HepG2 (cell line): ENCODE measurements around the gene MSMB. TPM values are rescaled to one million over a fixed set of nuclear protein-coding genes. Genes with fewer than 3 reads are reported as not detected.

Source experiments
- HDAC6 ChIP-seq: fragments of 200-600 bp; sonication (generic); IDR thresholded peaks from 2 replicates; pipeline ENCODE4 v1.7.0; 2017; ENCODE audit warnings: mild to moderate bottlenecking, antibody characterized with exemption, low read length, low read depth
- HOXA7 ChIP-seq: sonication (generic); formaldehyde crosslinking; IDR thresholded peaks from 2 replicates; pipeline ENCODE4 v1.8.1; 2022; ENCODE audit warnings: mild to moderate bottlenecking, missing genetic modification reagents, moderate library complexity
- ZNF230 ChIP-seq: sonication (generic); formaldehyde crosslinking; IDR thresholded peaks from 2 replicates; pipeline ENCODE4 v1.4.0; 2020; ENCODE audit warnings: mild to moderate bottlenecking, missing genetic modification reagents
- ZNF589 ChIP-seq: sonication (generic); formaldehyde crosslinking; conservative IDR thresholded peaks from 2 replicates; pipeline ENCODE4 v1.8.0; 2022; ENCODE audit warnings: mild to moderate bottlenecking, moderate library complexity, missing genetic modification reagents
- polyA plus RNA-seq, 8 experiments: library from polyadenylated mRNA; depleted of rRNA in 3 of 8; stranded (reverse) in 7 of 8; unstranded in 1 of 8; fragments of >200 nt; fragmentation: Illumina TruSeq in 4 of 8; extraction: Trizol in 4 of 8; gene quantifications; 2 replicates each; pipeline versions ENCODE4 v1.2.1 to v1.2.3, GENCODE V29; 2011 to 2016; ENCODE audit warnings: low read depth in 4 of 8, missing spikeins in 1 of 8, mixed read lengths in 1 of 8; ENCODE audit not compliant: insufficient read depth in 1 of 8
- total RNA-seq, 5 experiments: library from RNA; depleted of rRNA; stranded (reverse); fragments of >200 nt; fragmentation: Illumina TruSeq; extraction: Trizol; gene quantifications; 2 replicates each; pipeline ENCODE4 v1.2.3, GENCODE V29; 2016; ENCODE audit warnings: low read depth in 1 of 5
- TF ChIP-seq, protein P1 (sequence below): sonication (generic); formaldehyde crosslinking; IDR thresholded peaks from 2 replicates; pipeline ENCODE4 v1.5.1; 2020; ENCODE audit warnings: mild to moderate bottlenecking, missing genetic modification reagents, moderate library complexity
- TF ChIP-seq, protein P2 (sequence below): sonication (generic); formaldehyde crosslinking; IDR thresholded peaks from 2 replicates; pipeline ENCODE4 v1.8.0; 2023; ENCODE audit warnings: mild to moderate bottlenecking, missing genetic modification reagents
- TF ChIP-seq, protein P3 (sequence below): sonication (generic); formaldehyde crosslinking; IDR thresholded peaks from 2 replicates; pipeline ENCODE4 v1.4.0; 2020; ENCODE audit warnings: mild to moderate bottlenecking, missing genetic modification reagents
- TF ChIP-seq, protein P4 (sequence below): sonication (generic); formaldehyde crosslinking; IDR thresholded peaks from 2 replicates; pipeline ENCODE4 v1.4.0; 2020; ENCODE audit warnings: missing genetic modification reagents, borderline replicate concordance
- TF ChIP-seq, protein P5 (sequence below): sonication (generic); formaldehyde crosslinking; conservative IDR thresholded peaks from 2 replicates; pipeline ENCODE4 v1.4.0; 2020; ENCODE audit warnings: missing genetic modification reagents
- TF ChIP-seq, protein P6 (sequence below): sonication (generic); formaldehyde crosslinking; IDR thresholded peaks from 2 replicates; pipeline ENCODE4 v1.4.0; 2020; ENCODE audit warnings: missing genetic modification reagents, mild to moderate bottlenecking, borderline replicate concordance

Gene MSMB
- total and polyA plus RNA-seq, 2 of the 13 experiments (the other 11 are each of a cell fraction or from before 2014, with no cell fraction given): 0.84 TPM; not detected in 1

DNA sequence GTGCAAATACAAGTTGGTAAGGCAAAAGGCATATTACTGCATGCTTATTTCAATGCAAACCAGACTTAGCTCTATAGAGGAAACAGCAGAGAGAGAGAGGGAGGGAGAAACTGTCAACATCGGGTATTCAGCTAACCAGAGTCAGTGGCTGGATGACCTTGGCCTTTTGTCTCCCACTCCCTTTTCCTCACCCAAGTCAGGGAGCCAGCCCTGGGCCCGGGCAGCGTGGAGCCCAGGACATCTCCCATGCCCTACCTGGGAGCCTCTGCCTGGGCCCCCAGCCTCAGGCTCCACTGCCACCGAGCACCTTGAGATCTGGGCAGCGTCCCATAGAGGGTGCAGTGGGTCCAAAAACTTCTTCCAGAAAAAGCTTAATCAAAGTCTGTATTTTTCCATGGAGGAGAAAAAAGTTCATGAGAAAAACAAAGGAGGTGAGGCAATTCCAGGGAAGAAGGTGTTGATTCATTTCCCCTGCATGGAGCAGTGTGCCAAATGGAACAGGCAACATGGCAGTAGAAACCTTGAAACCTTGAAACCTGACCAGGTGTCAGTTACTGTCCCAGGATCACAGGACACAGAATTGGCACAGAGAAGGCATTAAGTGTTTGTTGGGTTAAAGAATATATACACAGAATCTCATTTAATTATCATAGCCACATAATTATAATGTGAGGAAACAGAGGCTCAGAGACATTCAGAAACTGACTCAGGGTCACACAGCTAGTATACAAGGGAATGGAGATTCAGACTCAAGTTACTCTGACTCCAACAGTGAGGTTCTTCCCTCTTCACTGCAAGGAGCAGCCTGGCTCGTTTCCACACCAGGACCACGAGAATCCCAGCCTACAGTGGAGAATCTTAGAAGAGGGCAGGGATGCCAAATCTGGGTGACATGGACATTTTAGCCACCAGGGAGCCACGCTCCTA is 9.9 kb downstream of the MSMB start (continued):
- TF ChIP-seq, protein P1, sequence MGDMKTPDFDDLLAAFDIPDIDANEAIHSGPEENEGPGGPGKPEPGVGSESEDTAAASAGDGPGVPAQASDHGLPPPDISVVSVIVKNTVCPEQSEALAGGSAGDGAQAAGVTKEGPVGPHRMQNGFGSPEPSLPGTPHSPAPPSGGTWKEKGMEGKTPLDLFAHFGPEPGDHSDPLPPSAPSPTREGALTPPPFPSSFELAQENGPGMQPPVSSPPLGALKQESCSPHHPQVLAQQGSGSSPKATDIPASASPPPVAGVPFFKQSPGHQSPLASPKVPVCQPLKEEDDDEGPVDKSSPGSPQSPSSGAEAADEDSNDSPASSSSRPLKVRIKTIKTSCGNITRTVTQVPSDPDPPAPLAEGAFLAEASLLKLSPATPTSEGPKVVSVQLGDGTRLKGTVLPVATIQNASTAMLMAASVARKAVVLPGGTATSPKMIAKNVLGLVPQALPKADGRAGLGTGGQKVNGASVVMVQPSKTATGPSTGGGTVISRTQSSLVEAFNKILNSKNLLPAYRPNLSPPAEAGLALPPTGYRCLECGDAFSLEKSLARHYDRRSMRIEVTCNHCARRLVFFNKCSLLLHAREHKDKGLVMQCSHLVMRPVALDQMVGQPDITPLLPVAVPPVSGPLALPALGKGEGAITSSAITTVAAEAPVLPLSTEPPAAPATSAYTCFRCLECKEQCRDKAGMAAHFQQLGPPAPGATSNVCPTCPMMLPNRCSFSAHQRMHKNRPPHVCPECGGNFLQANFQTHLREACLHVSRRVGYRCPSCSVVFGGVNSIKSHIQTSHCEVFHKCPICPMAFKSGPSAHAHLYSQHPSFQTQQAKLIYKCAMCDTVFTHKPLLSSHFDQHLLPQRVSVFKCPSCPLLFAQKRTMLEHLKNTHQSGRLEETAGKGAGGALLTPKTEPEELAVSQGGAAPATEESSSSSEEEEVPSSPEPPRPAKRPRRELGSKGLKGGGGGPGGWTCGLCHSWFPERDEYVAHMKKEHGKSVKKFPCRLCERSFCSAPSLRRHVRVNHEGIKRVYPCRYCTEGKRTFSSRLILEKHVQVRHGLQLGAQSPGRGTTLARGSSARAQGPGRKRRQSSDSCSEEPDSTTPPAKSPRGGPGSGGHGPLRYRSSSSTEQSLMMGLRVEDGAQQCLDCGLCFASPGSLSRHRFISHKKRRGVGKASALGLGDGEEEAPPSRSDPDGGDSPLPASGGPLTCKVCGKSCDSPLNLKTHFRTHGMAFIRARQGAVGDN (CRISPR knock-in tag): peak; percentile 98
- TF ChIP-seq HOXA7 (CRISPR knock-in tag) (no peak), HDAC6 (no peak), ZNF589 (CRISPR knock-in tag) (no peak), ZNF230 (CRISPR knock-in tag) (no peak; the same call in 1 of the 2 replicates)
- TF ChIP-seq, protein P2, sequence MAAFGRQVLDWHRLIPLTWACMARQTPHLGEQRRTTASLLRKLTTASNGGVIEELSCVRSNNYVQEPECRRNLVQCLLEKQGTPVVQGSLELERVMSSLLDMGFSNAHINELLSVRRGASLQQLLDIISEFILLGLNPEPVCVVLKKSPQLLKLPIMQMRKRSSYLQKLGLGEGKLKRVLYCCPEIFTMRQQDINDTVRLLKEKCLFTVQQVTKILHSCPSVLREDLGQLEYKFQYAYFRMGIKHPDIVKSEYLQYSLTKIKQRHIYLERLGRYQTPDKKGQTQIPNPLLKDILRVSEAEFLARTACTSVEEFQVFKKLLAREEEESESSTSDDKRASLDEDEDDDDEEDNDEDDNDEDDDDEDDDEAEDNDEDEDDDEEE: no peak
- TF ChIP-seq, protein P3, sequence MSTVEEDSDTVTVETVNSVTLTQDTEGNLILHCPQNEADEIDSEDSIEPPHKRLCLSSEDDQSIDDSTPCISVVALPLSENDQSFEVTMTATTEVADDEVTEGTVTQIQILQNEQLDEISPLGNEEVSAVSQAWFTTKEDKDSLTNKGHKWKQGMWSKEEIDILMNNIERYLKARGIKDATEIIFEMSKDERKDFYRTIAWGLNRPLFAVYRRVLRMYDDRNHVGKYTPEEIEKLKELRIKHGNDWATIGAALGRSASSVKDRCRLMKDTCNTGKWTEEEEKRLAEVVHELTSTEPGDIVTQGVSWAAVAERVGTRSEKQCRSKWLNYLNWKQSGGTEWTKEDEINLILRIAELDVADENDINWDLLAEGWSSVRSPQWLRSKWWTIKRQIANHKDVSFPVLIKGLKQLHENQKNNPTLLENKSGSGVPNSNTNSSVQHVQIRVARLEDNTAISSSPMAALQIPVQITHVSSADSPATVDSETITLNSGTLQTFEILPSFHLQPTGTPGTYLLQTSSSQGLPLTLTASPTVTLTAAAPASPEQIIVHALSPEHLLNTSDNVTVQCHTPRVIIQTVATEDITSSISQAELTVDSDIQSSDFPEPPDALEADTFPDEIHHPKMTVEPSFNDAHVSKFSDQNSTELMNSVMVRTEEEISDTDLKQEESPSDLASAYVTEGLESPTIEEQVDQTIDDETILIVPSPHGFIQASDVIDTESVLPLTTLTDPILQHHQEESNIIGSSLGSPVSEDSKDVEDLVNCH (CRISPR knock-in tag): no peak
- TF ChIP-seq, protein P4, sequence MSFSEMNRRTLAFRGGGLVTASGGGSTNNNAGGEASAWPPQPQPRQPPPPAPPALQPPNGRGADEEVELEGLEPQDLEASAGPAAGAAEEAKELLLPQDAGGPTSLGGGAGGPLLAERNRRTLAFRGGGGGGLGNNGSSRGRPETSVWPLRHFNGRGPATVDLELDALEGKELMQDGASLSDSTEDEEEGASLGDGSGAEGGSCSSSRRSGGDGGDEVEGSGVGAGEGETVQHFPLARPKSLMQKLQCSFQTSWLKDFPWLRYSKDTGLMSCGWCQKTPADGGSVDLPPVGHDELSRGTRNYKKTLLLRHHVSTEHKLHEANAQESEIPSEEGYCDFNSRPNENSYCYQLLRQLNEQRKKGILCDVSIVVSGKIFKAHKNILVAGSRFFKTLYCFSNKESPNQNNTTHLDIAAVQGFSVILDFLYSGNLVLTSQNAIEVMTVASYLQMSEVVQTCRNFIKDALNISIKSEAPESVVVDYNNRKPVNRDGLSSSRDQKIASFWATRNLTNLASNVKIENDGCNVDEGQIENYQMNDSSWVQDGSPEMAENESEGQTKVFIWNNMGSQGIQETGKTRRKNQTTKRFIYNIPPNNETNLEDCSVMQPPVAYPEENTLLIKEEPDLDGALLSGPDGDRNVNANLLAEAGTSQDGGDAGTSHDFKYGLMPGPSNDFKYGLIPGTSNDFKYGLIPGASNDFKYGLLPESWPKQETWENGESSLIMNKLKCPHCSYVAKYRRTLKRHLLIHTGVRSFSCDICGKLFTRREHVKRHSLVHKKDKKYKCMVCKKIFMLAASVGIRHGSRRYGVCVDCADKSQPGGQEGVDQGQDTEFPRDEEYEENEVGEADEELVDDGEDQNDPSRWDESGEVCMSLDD (CRISPR knock-in tag): no peak
- TF ChIP-seq, protein P5, sequence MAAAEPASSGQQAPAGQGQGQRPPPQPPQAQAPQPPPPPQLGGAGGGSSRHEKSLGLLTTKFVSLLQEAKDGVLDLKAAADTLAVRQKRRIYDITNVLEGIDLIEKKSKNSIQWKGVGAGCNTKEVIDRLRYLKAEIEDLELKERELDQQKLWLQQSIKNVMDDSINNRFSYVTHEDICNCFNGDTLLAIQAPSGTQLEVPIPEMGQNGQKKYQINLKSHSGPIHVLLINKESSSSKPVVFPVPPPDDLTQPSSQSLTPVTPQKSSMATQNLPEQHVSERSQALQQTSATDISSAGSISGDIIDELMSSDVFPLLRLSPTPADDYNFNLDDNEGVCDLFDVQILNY (CRISPR knock-in tag): no peak
- TF ChIP-seq, protein P6, sequence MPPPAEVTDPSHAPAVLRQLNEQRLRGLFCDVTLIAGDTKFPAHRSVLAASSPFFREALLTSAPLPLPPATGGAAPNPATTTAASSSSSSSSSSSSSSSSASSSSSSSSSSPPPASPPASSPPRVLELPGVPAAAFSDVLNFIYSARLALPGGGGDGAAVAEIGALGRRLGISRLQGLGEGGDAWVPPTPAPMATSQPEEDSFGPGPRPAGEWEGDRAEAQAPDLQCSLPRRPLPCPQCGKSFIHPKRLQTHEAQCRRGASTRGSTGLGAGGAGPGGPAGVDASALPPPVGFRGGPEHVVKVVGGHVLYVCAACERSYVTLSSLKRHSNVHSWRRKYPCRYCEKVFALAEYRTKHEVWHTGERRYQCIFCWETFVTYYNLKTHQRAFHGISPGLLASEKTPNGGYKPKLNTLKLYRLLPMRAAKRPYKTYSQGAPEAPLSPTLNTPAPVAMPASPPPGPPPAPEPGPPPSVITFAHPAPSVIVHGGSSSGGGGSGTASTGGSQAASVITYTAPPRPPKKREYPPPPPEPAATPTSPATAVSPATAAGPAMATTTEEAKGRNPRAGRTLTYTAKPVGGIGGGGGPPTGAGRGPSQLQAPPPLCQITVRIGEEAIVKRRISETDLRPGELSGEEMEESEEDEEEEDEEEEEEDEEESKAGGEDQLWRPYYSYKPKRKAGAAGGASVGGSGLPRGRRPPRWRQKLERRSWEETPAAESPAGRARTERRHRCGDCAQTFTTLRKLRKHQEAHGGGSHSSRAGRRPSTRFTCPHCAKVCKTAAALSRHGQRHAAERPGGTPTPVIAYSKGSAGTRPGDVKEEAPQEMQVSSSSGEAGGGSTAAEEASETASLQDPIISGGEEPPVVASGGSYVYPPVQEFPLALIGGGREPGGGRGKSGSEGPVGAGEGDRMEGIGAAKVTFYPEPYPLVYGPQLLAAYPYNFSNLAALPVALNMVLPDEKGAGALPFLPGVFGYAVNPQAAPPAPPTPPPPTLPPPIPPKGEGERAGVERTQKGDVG: no peak
